HG03095 (cell line): ENCODE results near the gene TNK2.
"Not testable (repeated sequence)": the region's sequence is repeated elsewhere in the genome, so short reads cannot be mapped to it uniquely, and the experiment has no call there.

Experiments used
- ATAC-seq: cut with Tn5 transposase; IDR thresholded peaks from one replicate; pipeline ENCODE4 v1.9.1; 2021; ENCODE audit warnings: moderate library complexity; ENCODE audit not compliant: unreplicated experiment

The TNK2 gene

DNA sequence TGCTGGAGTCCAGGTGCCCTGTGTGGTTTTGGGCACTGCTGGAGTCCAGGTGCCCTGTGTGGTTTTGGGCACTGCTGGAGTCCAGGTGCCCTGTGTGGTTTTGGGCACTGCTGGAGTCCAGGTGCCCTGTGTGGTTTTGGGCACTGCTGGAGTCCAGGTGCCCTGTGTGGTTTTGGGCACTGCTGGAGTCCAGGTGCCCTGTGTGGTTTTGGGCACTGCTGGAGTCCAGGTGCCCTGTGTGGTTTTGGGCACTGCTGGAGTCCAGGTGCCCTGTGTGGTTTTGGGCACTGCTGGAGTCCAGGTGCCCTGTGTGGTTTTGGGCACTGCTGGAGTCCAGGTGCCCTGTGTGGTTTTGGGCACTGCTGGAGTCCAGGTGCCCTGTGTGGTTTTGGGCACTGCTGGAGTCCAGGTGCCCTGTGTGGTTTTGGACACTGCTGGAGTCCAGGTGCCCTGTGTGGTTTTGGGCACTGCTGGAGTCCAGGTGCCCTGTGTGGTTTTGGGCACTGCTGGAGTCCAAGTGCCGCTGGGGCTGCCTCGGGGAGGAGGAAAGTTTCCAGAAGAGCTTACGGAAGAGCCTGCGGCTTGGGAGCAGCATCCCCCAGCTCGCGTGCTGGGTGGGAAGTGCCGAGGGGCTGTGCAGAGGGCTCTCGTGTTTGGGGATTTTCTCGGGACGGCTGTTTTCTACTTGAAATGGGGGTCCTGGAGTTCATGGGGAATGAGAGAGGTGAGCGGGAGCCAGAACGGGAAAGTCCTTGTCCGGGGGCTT lies 83.7 kb downstream of the TNK2 start:
- ATAC-seq: not testable (repeated sequence)

DNA sequence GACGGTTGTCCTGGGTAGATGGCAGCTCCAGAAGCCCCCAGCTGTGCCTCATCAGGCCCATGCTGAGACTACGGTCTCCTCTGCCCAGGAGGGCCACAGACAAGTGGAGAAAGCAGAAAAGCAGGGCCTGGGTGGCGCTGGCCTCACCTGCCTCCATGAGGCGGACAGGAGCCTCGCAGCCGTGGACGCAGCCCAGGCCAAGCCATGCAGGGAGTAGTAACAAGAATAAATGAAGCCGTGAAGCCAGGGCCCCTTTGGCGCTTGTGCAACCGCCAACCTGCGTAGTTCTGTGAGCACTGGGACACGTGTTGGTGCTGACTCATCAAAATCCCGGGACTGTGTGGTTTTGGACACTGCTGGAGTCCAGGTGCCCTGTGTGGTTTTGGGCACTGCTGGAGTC lies 84.4 kb downstream of the TNK2 start:
- no peak for ATAC-seq

DNA sequence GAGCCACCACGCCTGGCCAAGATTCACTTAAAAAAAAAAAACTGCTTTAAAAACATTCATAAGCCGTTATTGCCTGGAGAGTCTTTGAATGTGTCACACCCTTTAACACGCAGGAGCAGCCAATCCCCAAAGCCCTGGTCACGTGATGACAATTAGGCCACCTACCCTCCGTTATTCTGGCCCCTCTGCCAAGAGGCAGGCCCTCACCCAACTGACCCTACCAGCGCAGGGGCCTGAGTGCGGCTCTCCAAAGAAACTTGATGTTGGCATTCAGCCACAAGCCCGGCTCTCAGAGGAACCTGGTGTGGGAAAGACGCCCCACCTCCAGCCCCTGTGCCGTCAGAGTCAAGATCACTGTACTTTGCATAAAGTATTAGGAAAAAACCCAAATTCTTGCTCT lies 85.1 kb downstream of the TNK2 start:
- ATAC-seq: no peak

DNA sequence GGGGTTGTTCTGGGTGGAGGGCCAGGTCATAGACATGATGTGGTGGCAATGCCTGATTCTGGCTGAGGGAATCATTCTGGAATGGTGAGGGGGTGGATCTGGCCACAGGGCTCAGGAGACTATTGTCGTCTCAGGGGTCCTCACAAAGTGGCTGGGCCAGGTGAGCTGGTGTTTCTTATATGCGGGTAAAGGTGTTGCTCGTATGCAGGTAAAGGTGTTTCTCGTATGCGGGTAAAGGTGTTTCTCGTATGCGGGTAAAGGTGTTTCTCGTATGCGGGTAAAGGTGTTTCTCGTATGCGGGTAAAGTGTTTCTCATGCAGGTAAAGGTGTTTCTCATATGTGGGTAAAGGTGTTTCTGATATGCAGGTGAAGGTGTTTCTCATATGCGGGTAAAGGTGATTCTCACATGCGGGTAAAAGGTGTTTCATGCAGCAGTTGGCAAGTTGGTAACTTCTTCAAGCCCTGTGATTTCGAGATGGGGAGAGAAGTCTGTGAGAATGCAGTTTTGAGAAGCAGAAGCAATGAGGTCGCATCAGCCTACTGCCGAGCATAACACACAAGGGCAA lies 86.1 kb downstream of the TNK2 start:
- no peak for ATAC-seq

DNA sequence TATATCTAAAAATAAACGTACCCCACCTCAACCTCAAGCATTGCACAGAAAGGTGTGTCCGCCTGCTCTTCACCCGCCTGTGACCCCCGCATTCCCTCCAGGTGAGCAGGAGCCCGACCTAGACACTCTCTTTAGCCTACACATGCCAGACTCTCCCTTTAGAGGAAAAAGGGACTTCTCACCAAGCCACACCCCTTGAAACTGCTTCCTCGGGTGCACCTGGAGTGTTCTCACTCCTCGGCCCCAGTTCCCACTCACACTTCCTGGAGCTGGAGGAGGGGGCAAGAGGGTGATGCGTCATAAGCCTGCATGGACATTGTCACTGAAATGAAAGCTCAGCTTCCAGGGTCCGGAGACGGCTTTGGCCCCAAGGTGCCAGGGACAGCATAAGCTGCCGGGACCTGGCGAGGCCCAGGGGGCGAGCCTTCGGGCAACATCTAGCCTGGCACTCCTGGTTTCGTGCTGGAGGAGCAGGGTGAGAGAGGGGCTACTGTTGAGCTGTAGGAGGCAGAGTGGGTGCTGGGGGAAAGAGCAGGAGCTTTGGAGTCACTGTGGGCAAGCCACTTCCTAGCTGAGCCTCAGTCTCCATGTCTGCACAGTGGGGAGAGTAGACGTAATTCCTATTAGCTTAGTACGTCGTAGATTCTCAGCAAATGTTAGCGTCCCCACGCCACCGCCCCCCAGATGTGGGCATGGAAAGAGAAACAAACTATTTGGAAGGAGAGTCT lies 86.8 kb downstream of the TNK2 start:
- no peak for ATAC-seq

DNA sequence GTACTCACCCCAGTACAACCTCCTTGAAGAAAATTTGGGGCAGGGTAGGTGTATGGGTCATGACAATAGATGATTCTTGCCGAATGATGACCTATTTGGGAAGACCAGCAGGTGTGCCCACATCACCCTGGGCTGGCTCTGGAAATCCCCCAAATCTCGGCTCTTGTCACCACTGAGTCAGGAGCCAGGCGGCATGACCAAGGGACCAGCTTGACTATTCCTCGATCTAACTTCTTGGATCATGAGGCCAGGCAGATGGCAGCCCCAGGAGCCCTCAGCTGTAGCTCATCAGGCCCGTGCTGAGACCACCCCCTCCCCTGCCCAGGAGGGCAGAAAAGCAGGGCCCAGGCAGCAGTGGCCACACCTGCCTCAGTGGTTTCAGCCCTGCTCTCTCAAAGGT lies 87.5 kb downstream of the TNK2 start:
- ATAC-seq: no peak

DNA sequence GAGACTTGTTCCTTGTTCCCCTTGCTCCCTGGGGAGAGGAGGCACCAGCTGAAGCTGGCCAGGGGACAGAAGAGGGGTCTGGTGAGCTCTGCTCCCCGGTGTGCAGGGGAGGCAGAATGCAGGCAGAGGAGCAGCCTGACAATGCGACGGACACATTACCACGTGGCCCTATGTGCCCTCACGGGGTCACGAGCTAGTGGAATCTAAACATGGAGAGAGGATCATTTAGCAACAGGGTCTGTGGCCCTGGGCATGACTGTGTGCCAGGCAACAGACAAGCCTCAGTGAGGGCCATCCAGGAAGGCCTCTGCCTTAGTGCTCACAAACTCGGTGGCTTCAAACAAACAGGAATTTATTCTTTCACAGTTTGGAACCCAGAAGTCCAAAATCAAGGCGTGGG lies 88.2 kb downstream of the TNK2 start:
- no peak for ATAC-seq

DNA sequence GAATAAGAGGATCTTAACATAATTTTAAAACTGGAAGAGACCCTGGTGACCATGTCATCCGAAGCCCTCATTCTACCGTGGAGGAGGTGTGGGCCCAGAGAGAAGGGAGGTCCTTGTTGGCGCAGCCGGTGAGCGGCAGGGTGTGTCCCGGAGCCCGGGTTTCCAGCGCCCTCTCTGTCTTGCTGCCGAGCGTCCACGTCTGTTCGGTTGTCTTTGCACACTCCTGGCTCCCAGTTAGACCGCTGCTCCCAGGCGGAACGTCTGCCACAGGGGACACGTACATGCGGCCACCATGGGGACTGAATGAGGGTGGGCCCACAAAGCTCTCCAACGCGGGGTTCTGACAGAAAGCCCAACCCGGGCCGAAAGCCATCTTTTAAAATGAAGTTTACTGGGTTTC lies 90.0 kb downstream of the TNK2 start:
- no peak for ATAC-seq

DNA sequence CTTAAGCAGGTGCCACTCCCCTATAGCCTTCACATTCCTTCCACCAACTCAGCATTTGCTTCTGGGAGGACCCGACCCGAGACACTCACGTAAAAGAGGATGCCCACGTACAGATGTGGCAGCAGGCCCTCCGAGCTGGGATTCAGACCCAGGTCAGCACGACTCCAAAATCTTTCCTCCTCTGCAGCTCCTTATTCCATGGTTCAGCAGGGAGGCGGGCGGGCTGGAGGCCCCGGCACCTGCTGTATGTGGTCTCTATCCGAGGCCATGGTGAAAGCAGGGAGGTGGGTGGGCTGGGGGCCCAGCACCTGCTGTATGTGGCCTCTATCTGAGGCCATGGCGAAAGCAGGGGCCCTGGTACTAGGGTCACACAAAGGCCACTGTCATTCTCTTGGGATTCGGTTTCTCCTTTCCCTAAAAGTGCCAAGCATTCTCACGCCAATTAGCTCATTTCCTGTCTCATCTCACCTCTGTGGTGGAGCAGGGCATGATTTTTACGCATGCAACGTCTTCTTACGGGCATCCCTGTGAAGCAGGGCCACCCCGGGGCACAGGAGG lies 90.7 kb downstream of the TNK2 start:
- no peak for ATAC-seq

DNA sequence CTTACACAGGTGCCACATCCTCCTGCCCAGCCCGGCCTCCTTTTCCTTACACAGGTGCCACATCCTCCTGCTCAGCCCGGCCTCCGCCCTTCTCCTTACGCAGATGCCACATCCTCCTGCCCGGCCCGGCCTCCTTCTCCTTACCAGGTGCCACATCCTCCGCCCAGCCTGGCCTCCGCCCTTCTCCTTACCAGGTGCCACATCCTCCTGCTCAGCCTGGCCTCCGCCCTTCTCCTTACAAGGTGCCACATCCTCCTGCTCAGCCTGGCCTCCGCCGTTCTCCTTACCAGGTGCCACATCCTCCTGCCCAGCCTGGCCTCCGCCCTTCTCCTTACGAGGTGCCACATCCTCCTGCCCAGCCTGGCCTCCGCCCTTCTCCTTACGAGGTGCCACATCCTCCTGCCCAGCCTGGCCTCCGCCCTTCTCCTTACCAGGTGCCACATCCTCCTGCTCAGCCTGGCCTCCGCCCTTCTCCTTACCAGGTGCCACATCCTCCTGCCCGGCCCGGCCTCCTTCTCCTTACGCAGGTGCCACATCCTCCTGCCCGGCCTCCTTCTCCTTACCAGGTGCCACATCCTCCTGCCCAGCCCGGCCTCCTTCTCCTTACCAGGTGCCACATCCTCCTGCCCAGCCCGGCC lies 92.0 kb downstream of the TNK2 start:
- not testable (repeated sequence) for ATAC-seq

DNA sequence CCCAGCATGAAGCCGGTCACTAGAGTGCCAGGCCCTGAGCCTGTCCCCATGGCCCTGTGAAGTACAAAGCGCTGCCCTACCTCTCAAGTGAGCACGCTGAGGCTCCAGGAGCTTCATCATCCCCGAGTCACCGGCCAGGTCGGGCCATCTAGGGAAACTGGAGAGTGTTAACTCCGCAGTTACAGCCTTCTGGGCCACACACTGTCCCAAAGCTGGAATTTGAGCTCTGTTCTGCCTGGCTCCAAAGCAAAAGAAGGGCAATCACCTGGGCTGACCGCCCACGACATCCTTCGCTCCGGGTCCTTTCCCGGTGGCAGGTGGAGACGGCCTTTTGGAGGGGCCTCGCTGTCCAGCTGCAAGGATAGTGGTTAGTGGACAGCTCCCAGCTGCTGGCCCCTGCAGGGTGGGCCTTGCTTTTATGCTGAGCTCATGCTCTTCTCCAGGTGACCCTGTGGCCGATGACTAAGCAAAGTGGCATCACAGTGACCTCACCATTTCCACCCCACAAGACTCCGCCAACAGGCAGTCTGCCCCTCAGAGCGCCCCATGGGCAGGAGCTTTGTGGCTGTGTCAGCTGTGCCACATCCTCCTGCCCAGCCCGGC lies 93.1 kb downstream of the TNK2 start:
- ATAC-seq: no peak

DNA sequence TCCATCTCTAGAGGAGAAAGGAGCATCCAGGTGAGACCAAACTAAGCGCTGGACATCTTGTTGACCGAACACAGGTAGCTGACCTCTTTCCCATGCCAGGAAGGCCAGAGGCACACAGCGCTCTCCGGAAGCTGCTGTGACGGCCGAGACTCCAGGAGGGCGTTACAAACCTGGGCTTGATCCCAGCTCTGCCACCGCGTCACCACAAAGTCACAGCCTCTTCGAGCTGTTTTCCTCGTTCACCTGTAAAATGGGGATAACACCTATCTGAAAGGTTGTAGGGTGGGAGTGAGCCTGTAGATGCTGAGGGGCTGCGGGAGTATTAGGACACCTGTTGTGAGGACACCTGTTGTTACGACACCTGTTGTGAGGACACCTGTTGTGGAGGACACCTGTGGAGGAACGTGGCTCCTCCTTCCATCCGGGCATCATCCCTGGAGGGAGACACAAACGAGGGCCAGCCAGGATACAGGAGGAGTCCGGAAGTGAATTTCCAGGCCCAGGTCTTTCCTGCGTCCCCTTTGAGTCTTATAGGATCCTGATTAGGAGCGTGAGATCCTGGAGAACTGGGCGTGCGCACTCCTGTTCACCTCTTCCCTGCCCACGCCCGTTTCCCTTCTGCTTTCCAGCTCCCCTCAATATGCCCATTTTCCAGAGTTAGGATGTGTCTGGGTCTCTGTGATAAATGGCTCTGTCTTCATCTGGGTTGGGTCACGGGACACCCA lies 94.3 kb downstream of the TNK2 start:
- no peak for ATAC-seq
